Endothelial cell of umbilical vein (primary cell): ENCODE results near the gene PLIN5. TPM values are rescaled to one million over a fixed set of nuclear protein-coding genes. Genes with fewer than 3 reads are reported as not detected.

ENCODE experiments used
- BruUV-seq: library from RNA; stranded (reverse); fragments of 400-500 nt; replicated peaks from 2 replicates; lab custom pipeline; 2021; lab: Mats Ljungman, UMichigan
- CTCF ChIA-PET: fragments of 300-600, 350-600 bp; sonication (Branson Sonifier 250); formaldehyde crosslinking; loops from one replicate; lab custom pipeline; 2021; ENCODE audit warnings: antibody characterized with exemption, inconsistent platforms; lab: Charles Lee
- POLR2A ChIA-PET: fragments of 300-600, 350-600 bp; sonication (Branson Sonifier 250); formaldehyde crosslinking; loops from one replicate; lab custom pipeline; 2021; ENCODE audit warnings: antibody characterized with exemption, inconsistent platforms; lab: Charles Lee
- DNase-seq: peaks from one replicate; pipeline ENCODE4 v3.0.0-alpha.2; 2011; ENCODE audit warnings: low read depth, low spot score
- FAIRE-seq: peaks from 2 replicates; lab custom pipeline; 2011; peaks lifted over from hg19 to GRCh38; lab: Jason Lieb, UNC
- H2AFZ ChIP-seq: 2 replicates; pipeline ENCODE4 v1.6.0; 2012; ENCODE audit warnings: low read depth, low read length, control low read depth, inconsistent platforms
- H3K27ac ChIP-seq: 2 replicates; pipeline ENCODE4 v1.5.1; 2011; ENCODE audit warnings: low read depth, mild to moderate bottlenecking, control low read depth, low read length, moderate library complexity; ENCODE audit not compliant: insufficient read depth
- H3K27me3 ChIP-seq, 2 experiments: 2 replicates each; pipeline versions ENCODE4 v1.6.0 to v1.6.1; 2011; ENCODE audit warnings: low read length in 2 of 2, mixed read lengths in 1 of 2; ENCODE audit not compliant: control insufficient read depth in 2 of 2, insufficient read depth in 2 of 2
- H3K36me3 ChIP-seq, 2 experiments: 2 replicates in 1 of 2; 3 replicates in 1 of 2; pipeline ENCODE4 v1.5.1; 2011; ENCODE audit warnings: low read length in 2 of 2, mild to moderate bottlenecking in 1 of 2, moderate library complexity in 1 of 2; ENCODE audit not compliant: control insufficient read depth in 2 of 2, insufficient read depth in 2 of 2; ENCODE audit errors: extremely low read depth in 1 of 2
- H3K4me1 ChIP-seq: 3 replicates; pipeline ENCODE4 v1.5.1; 2011; ENCODE audit warnings: mild to moderate bottlenecking, low read length; ENCODE audit not compliant: control insufficient read depth, insufficient read depth; ENCODE audit errors: extremely low read depth
- H3K4me2 ChIP-seq: 2 replicates; pipeline ENCODE4 v1.6.1; 2011; ENCODE audit warnings: low read length, control low read depth, mixed read lengths; ENCODE audit not compliant: insufficient read depth
- H3K4me3 ChIP-seq, 3 experiments: fragments of 200-600 bp in 1 of 3; sonication (generic), shearing (Covaris generic) in 1 of 3; replicated peaks in 1 of 3; 2 replicates each; pipeline ENCODE4 v1.5.1; 2011 to 2016; ENCODE audit warnings: control low read depth in 3 of 3, low read length in 3 of 3, mild to moderate bottlenecking in 2 of 3, inconsistent platforms in 1 of 3, low read depth in 1 of 3, moderate library complexity in 1 of 3; ENCODE audit not compliant: insufficient read depth in 1 of 3
- H3K79me2 ChIP-seq: 2 replicates; pipeline ENCODE4 v1.6.0; 2012; ENCODE audit warnings: low read length, inconsistent platforms; ENCODE audit not compliant: control insufficient read depth, insufficient read depth
- H3K9ac ChIP-seq: replicated peaks from 2 replicates; pipeline ENCODE3; 2011; ENCODE audit warnings: low read length, control low read depth; ENCODE audit not compliant: insufficient read depth; ENCODE audit errors: extremely low read depth
- H3K9me1 ChIP-seq: replicated peaks from 3 replicates; pipeline ENCODE4 v1.6.0; 2011; ENCODE audit warnings: mild to moderate bottlenecking, low read length; ENCODE audit not compliant: control insufficient read depth, insufficient read depth; ENCODE audit errors: extremely low read depth
- H3K9me3 ChIP-seq: replicated peaks from 2 replicates; pipeline ENCODE4 v1.5.1; 2012; ENCODE audit warnings: low read length, inconsistent platforms; ENCODE audit not compliant: control insufficient read depth, insufficient read depth
- H4K20me1 ChIP-seq: replicated peaks from 2 replicates; pipeline ENCODE3; 2011; ENCODE audit warnings: mild to moderate bottlenecking, low read length; ENCODE audit not compliant: control insufficient read depth, insufficient read depth; ENCODE audit errors: extremely low read depth
- CTCF ChIP-seq, 2 donors: IDR thresholded peaks; 1 replicate in 1 of 2; 2 replicates in 1 of 2; pipeline ENCODE4 v1.5.1; 2011; ENCODE audit warnings: low read length in 2 of 2, mild to moderate bottlenecking in 2 of 2, moderate library complexity in 2 of 2, control low read depth in 1 of 2, inconsistent platforms in 1 of 2, low read depth in 1 of 2; ENCODE audit not compliant: insufficient read depth in 1 of 2; ENCODE audit errors: extremely low read depth in 1 of 2
- EZH2 ChIP-seq: IDR thresholded peaks from 2 replicates; pipeline ENCODE4 v1.6.1; 2012; ENCODE audit warnings: borderline replicate concordance, low read depth, mild to moderate bottlenecking, moderate library complexity, low read length, inconsistent platforms; ENCODE audit not compliant: severe bottlenecking
- FOS ChIP-seq: IDR thresholded peaks from 2 replicates; pipeline ENCODE4 v1.6.1; 2011; ENCODE audit warnings: mild to moderate bottlenecking, low read length, moderate library complexity, borderline replicate concordance; ENCODE audit not compliant: insufficient read depth
- GATA2 ChIP-seq: IDR thresholded peaks from 2 replicates; pipeline ENCODE4 v1.7.0; 2011; ENCODE audit warnings: low read depth, mild to moderate bottlenecking, moderate library complexity, mixed read lengths, low read length; ENCODE audit not compliant: insufficient read length, insufficient read depth
- JUN ChIP-seq: IDR thresholded peaks from 2 replicates; pipeline ENCODE4 v1.6.1; 2011; ENCODE audit warnings: borderline replicate concordance, low read depth; ENCODE audit not compliant: insufficient read length, insufficient read depth
- MYC ChIP-seq: IDR thresholded peaks from one replicate; pipeline ENCODE4 v1.6.1; 2011; ENCODE audit warnings: mild to moderate bottlenecking, low read depth, low read length
- POLR2A ChIP-seq: IDR thresholded peaks from 2 replicates; pipeline ENCODE4 v1.6.1; 2012; ENCODE audit warnings: low read depth, mild to moderate bottlenecking, control low read depth, low read length
- POLR2AphosphoS5 ChIP-seq: IDR thresholded peaks from 2 replicates; pipeline ENCODE4 v1.6.1; 2012; ENCODE audit warnings: low read depth, mild to moderate bottlenecking, control low read depth, low read length, moderate library complexity; ENCODE audit not compliant: insufficient read depth
- dilution Hi-C: fragments of 300-500 bp; cut with MboI; formaldehyde crosslinking; loops from one replicate; pipeline ENCODE4 v1.15.0; 2019; ENCODE audit warnings: low sequenced_read_pairs; ENCODE audit not compliant: extremely low pct_ligation_motif_present
- intact Hi-C: fragments of 100-400 bp; cut with micrococcal nuclease; formaldehyde crosslinking; loops from one replicate; pipeline ENCODE4 v1.10.0; 2022
- polyA plus RNA-seq, 4 experiments: library from polyadenylated mRNA; depleted of rRNA in 3 of 4; stranded (reverse) in 3 of 4; unstranded in 1 of 4; fragments of >200 nt; gene quantifications; 2 replicates each; pipeline versions ENCODE4 v1.2.1 to v1.2.3, GENCODE V29; 2011 to 2012; ENCODE audit warnings: missing spikeins in 1 of 4
- total RNA-seq: library from RNA; stranded (reverse); gene quantifications from 2 replicates; pipeline ENCODE4 v1.2.3, GENCODE V29; 2021
- TF ChIP-seq, protein P1 (sequence below): IDR thresholded peaks from 2 replicates; pipeline ENCODE4 v1.6.1; 2011; ENCODE audit not compliant: insufficient read depth, insufficient read length

Gene PLIN5
- total and polyA plus RNA-seq, 2 donors (not counting 3 experiments of a cell fraction or from before 2014, with no cell fraction given), result 0.17 to 0.24 TPM

DNA sequence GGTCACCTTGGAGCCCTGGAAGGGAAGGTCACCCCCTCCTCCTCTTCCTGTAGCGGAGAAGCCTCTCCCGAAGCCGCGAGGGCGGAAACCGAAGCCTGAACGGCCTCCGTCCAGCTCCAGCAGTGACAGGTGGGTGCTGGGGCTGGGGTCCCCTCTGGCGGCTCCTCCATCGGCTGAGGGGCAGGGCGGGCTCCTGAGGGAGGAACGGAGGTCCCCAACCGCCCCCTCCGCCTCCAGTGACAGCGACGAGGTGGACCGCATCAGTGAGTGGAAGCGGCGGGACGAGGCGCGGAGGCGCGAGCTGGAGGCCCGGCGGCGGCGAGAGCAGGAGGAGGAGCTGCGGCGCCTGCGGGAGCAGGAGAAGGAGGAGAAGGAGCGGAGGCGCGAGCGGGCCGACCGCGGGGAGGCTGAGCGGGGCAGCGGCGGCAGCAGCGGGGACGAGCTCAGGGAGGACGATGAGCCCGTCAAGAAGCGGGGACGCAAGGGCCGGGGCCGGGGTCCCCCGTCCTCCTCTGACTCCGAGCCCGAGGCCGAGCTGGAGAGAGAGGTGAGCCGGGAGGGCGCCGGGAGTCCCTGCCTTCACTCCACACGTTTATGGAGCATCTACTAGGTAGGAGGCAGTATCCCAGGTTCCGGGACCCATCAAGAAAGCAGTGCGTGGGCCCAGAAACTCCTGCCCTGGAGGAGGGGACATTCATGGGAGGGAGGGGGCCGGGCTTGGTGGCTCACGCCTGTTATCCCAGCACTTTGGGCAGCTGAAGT is 40.9 kb downstream of the PLIN5 start:
- Histone ChIP-seq H3K79me2 (no peaks in the 10 kb centered on the region), H2AFZ (no peak overlapping the region), H3K9ac (no peak overlapping the region), H3K4me1 (no peaks in the 10 kb centered on the region), H3K36me3 (peaks cover 2 to 50% of the 10 kb centered on the region in 2 experiments), H3K27ac (no peak overlapping the region), H3K4me2 (no peak overlapping the region), H3K9me3 (no peaks in the 10 kb centered on the region), H3K4me3 (no peak overlapping the region), H4K20me1 (no peaks in the 10 kb centered on the region), H3K9me1 (no peaks in the 10 kb centered on the region), H3K27me3 (no peaks in the 10 kb centered on the region)
- dilution Hi-C loops, result no loop called here
- FAIRE-seq (no peak), DNase-seq (no peak)
- ChIA-PET POLR2A (no interaction called here), CTCF (interaction anchor here (0.7 to 1.2 kb wide), 2 partner anchors 15 to 227 kb away, joined by 3 to 4 read pairs; no protein-coding TSS in a partner anchor)
- intact Hi-C loops, result no loop called here
- TF ChIP-seq JUN, result no peak
- TF ChIP-seq EZH2, result no peak
- no peak for TF ChIP-seq CTCF (IDR thresholded peaks at IDR 0.05; ENCODE audit: extremely low read depth in 1 of 2, insufficient read depth in 1 of 2, low read depth in 1 of 2, low read length in 2 of 2)
- no peak for TF ChIP-seq POLR2AphosphoS5
- TF ChIP-seq GATA2, result no peak
- TF ChIP-seq POLR2A, result no peak
- TF ChIP-seq, protein P1, sequence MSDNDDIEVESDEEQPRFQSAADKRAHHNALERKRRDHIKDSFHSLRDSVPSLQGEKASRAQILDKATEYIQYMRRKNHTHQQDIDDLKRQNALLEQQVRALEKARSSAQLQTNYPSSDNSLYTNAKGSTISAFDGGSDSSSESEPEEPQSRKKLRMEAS, result no peak
- no peak for TF ChIP-seq MYC
- TF ChIP-seq FOS, result no peak
- no TSS peak for BruUV-seq
